Activated effector memory CD4-positive, alpha-beta T cell treated with anti-CD3 and anti-CD28 coated beads, Interleukin-2, amount 50 U/mL, for 16 hours (primary cell): ENCODE results near the gene ZBTB32.
"Not testable (repeated sequence)": the region's sequence is repeated elsewhere in the genome, so short reads cannot be mapped to it uniquely, and the experiment has no call there.

Source experiments
- DNase-seq: peaks from one replicate; pipeline ENCODE4 v3.0.0-alpha.2; 2020

The ZBTB32 gene

DNA sequence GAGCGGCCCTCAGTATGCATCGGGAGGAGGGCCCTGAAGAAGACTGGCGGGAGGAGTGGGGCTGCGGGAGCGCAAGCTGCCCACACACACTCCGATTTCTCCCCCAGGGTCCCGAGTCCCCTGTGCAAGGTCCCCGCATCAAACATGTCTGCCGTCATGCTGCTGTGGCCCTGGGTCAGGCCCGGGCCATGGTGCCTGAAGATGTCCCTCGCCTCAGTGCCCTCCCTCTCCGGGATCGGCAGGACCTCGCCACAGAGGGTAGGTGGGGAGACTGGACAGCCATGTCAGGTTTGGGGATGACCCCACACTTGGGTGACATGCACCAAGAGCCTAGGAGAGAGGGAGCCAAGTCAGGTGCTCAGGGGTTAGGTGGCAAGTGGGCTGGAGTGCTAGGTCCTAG, 18.1 kb downstream of the ZBTB32 start:
- no peak for DNase-seq

DNA sequence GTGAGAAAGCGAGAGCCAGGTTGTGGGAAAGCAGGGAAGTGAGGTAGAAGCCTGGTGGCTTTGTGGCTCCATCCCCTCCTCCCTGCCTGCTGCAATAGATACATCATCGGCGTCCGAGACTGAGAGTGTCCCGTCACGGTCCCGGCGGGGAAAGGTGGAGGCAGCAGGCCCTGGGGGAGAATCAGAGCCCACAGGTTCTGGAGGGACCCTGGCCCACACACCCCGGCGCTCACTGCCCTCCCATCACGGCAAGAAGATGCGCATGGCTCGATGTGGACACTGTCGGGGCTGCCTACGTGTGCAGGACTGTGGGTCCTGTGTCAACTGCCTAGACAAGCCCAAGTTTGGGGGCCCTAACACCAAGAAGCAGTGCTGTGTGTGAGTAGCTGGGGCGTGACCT, 18.5 kb downstream of the ZBTB32 start:
- DNase-seq, result no peak

DNA sequence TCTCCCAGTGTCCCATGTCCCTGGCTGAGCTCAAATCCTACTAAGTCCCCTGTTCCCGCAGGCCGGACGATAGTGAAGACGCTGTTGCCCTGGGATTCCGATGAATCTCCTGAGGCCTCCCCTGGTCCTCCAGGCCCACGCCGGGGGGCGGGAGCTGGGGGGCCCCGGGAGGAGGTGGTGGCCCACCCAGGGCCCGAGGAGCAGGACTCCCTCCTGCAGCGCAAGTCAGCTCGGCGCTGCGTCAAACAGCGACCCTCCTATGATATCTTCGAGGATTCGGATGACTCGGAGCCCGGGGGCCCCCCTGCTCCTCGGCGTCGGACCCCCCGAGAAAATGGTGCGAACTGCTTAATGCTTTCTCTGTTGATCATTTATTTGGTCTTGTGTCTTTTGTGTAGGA, 19.3 kb downstream of the ZBTB32 start:
- DNase-seq, result no peak

DNA sequence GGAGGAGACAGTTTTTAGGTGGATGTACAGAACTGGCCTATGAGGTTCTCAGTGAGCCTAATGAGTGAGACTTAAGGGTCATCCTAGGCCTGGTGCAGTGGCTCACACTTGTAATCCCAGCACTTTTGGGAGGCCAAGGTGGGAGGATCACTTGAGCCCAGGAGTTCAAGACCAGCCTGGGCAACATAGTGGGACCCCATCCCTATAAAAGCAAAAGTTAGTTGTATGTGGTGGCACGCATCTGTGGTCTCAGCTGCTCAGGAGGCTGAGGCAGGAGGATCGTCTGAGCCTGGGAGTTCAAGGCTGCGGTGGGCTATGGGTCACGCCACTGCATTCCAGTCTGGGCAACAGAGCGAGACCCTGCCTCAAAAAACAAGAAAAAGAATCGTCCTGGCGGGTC, 19.8 kb downstream of the ZBTB32 start:
- not testable (repeated sequence) for DNase-seq

DNA sequence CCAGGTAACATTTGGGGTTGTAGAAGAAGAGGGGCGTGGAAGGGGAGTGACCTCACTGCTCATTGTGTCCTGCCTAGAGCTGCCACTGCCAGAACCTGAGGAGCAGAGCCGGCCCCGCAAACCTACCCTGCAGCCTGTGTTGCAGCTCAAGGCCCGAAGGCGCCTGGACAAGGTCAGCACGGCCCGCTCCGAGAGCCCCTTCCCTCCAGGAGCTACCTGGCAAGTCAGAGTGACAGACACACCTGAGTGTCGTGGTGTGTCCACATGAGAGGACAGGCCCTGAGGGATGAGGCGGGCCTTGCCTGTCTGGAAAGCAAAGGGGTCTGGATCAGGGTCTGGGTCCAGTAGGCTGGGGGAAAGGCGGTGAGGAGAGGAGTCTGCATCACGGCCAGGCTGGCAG, 20.2 kb downstream of the ZBTB32 start:
- no peak for DNase-seq

DNA sequence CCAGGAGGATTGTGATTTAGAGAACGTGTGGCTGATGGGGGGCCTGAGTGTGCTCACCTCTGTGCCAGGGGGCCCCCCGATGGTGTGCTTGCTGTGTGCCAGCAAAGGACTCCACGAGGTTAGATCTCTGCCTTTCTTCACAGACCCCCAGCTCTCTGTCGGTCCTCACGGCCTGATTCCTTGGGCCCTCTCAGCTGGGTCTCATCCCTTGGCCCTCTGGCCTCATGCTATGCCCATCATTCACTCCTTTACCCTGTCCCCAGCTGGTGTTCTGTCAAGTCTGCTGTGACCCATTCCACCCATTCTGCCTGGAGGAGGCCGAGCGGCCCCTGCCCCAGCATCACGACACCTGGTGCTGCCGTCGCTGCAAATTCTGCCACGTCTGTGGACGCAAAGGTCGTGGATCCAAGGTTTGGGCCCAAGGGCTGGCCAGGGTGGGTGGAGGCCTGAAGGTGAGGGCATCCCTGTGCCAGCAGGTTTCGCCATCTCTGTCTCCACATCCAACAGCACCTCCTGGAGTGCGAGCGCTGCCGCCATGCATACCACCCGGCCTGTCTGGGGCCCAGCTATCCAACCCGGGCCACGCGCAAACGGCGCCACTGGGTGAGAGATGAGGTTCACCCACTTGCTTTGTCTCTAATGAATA, 21.0 kb downstream of the ZBTB32 start:
- no peak for DNase-seq

DNA sequence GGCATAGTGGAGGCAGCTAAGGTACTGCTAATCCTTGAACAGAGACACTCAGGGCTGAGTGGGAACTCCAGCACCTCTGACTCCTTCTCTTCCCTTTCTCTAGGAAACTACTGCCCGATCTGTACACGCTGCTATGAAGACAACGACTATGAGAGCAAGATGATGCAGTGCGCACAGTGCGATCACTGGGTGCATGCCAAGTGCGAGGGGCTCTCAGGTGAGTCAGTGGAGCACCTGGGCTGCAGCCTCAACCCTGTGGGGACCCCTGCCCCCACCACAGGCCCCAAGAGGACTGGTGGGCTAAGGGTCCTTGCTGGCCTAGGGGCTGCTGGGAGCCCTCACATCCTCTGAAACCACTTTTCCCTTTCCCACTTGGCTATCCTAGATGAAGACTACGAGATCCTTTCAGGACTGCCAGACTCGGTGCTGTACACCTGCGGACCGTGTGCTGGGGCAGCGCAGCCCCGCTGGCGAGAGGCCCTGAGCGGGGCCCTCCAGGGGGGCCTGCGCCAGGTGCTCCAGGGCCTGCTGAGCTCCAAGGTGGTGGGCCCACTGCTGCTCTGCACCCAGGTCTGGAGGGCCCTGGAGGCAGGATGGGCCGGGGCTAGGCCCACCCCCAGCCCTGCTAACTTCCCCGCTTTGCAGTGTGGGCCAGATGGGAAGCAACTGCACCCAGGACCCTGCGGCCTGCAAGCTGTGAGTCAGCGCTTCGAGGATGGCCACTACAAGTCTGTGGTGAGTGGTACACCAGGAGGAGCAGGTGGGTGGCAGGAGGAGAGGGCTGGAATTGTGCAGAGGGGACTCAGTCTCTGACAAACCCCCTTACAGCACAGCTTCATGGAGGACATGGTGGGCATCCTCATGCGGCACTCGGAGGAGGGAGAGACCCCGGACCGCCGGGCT, 22.9 kb downstream of the ZBTB32 start:
- DNase-seq, result no peak

DNA sequence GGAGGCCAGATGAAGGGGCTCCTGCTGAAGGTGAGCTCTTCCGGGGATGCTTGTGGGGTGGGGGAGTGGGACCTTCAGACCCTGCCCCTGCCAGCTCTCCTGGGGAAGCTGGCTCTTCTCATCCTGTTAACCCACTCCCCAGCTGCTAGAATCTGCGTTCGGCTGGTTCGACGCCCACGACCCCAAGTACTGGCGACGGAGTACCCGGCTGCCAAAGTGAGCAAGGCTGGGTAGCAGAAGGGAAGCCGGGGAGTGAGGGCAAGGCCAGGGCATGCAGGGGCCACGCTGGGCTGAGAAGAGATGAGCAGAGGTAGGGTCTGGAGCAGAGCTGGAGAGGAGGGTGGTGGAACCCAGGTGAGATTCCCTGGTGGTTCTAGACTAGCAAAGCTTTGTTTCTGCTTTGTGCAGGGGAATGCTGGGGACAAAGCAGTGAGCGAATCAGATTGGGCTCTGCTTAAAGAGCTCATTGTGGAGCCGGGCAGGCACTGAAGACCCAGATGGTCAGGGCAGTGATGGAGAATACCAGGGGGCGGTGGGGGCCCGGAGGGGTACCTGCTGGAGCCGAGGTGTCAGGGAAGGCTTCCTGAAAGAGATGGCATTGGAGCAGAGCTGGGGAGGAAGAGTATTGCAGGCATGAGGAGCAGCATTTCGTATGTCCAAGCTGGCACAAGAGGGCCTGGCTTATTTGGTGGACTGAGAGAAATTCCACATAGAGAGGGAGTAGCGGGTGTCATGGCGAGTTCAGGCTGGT, 23.8 kb downstream of the ZBTB32 start:
- no peak for DNase-seq

DNA sequence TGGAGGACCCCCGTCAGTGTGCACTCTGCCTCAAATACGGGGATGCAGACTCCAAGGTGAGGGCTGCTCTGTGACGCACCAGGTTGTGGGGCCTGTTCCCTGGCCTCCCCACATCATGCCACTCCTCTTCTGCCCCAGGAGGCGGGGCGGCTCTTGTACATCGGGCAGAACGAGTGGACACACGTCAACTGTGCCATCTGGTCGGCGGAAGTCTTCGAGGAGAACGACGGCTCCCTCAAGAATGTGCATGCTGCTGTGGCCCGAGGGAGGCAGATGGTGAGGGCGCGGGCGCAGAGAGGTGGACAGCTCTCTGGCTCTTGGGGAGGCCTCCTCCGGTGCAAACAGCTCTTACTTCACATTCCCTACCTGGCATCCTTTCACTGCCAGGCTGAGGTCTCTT, 24.7 kb downstream of the ZBTB32 start:
- DNase-seq, result no peak

DNA sequence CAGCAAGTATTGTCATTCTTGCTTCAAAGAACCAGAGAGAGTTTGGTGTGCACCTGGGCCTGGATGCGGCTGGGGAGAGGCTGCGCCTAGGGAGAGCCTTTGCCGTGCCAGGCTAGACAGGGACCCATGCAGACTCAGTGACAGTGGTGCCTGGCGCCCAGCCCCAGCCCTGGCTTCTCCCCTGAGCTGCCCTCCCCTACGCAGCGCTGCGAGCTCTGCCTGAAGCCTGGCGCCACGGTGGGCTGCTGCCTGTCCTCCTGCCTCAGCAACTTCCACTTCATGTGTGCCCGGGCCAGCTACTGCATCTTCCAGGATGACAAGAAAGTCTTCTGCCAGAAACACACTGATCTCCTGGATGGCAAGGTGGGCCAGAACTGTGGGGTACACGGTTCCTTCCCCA, 25.4 kb downstream of the ZBTB32 start:
- no peak for DNase-seq

DNA sequence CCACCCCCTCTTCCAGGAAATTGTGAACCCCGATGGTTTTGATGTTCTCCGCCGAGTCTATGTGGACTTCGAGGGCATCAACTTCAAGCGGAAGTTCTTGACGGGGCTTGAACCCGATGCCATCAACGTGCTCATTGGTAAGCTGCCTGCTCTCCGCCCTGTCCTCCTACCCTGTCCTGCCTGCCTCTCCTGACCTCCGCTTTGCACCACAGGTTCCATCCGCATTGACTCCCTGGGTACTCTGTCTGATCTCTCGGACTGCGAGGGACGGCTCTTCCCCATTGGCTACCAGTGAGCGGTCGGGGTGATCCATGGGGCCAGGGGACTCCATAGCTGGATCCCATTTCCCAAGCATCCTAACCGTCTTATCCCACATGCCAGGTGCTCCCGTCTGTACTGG, 26.0 kb downstream of the ZBTB32 start:
- DNase-seq, result no peak

DNA sequence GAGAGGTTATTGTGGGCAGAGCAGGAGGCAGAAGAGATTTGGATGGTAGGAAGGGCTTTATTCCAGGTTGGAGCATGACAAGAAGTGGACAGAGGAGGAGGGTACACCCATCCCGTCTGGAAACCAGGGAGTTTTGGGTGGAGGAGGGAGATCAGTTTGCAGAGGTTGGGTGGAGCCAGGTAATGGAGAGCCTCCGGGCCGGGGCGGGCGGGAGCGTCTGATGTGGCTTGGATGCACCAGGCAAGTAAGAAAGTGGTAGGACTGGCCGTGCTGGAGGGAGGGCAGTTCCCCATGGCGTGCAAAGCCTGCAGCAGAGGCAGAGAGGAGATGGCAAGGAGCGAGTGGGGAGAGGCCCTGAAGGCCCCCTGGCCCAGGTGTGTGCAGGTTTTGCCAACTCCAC, 27.0 kb downstream of the ZBTB32 start:
- no peak for DNase-seq

DNA sequence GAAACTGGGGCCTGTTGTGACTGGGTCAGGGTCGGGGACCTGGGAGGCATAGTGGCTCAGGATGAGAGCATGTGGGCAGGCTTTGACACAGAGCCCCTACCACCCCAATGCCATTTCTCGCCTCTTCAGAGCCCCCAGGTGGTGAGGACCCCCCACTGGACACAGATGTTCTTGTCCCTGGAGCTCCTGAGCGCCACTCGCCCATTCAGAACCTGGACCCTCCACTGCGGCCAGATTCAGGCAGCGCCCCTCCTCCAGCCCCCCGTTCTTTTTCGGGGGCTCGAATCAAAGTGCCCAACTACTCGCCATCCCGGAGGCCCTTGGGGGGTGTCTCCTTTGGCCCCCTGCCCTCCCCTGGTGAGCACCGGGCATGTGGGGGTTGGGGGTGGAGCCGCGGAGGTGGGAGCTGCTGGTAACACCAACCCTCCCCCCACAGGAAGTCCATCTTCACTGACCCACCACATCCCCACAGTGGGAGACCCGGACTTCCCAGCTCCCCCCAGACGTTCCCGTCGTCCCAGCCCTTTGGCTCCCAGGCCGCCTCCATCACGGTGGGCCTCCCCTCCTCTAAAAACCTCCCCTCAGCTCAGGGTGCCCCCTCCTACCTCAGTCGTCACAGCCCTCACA, 27.5 kb downstream of the ZBTB32 start:
- no peak for DNase-seq

DNA sequence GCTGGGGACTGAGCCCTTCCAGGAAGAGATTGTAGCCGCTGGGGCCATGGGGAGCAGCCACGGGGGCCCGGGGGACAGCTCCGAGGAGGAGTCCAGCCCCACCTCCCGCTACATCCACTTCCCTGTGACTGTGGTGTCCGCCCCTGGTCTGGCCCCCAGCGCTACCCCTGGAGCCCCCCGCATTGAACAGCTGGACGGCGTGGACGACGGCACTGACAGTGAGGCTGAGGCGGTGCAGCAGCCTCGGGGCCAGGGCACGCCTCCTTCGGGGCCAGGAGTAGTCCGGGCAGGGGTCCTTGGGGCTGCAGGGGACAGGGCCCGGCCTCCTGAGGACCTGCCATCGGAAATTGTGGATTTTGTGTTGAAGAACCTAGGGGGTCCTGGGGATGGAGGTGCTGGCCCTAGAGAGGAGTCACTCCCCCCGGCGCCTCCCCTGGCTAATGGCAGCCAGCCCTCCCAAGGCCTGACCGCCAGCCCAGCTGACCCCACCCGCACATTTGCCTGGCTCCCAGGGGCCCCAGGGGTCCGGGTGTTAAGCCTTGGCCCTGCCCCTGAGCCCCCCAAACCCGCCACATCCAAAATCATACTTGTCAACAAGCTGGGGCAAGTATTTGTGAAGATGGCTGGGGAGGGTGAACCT, 28.3 kb downstream of the ZBTB32 start:
- no peak for DNase-seq

DNA sequence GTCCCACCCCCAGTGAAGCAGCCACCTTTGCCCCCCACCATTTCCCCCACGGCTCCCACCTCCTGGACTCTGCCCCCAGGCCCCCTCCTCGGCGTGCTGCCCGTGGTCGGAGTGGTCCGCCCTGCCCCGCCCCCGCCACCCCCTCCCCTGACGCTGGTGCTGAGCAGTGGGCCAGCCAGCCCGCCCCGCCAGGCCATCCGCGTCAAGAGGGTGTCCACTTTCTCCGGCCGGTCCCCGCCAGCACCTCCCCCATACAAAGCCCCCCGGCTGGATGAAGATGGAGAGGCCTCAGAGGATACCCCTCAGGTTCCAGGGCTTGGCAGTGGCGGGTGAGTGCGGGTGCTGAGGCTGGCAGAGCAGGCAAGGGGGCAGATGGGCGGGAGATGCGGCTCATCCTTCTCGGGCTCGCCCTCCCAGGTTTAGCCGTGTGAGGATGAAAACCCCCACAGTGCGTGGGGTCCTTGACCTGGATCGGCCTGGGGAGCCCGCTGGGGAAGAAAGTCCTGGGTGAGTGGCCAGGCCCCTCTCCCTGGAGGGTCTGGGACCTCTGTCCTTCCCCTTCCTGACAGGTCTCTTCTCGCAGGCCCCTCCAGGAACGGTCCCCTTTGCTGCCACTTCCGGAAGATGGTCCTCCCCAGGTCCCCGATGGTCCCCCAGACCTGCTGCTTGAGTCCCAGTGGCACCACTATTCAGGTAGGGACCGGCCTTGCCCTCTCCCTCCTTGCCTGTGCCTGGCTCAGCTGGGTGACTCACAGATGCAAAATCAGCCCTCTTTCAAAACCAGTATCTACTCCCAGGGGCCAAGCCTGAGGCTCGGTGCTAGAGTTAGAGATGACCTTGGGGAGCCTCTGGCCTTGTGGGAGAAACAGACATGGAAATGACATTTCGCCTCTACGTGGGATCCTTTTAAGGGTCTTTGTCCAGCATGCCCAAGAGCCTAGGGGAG, 29.1 kb downstream of the ZBTB32 start:
- no peak for DNase-seq

DNA sequence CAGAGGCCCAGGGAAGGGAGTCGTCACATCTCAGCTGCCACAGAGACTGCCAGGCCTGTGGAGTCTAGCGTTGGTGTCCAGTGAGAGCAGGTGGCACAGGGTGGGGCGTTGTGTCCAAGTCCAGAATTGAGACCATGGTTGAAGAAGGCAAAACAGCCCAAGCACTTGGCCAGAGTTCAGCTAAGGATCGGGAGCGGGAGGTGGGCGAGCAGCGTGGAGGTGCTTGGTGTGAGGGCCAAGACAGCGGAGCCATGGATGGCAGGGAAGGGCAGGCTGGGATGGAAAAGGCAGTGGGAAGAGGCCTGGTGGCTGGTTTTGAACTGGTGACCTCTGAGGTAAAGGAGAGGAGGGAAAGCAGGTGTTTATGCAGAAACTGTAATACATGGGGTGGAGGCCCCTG, 29.9 kb downstream of the ZBTB32 start:
- DNase-seq, result no peak

DNA sequence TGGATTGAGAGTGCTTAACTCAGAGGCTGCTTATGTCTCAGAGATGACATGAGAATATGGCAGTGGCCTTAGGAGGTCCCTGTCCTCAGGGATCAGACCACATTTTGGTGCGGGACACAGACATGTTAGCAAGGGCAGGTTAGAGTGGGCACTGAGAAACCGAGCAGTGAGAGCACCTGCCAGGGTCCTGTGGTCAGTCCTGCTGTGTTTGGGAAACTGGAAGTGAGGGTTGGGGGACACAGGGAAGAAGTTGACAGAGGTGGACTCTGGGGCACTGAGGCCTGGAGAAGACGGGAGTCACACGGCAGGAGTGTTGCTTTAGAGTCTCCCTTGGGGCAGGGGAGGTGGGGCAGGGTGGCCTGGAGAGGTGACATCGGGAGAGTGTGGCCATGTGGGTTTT, 30.5 kb downstream of the ZBTB32 start:
- no peak for DNase-seq

DNA sequence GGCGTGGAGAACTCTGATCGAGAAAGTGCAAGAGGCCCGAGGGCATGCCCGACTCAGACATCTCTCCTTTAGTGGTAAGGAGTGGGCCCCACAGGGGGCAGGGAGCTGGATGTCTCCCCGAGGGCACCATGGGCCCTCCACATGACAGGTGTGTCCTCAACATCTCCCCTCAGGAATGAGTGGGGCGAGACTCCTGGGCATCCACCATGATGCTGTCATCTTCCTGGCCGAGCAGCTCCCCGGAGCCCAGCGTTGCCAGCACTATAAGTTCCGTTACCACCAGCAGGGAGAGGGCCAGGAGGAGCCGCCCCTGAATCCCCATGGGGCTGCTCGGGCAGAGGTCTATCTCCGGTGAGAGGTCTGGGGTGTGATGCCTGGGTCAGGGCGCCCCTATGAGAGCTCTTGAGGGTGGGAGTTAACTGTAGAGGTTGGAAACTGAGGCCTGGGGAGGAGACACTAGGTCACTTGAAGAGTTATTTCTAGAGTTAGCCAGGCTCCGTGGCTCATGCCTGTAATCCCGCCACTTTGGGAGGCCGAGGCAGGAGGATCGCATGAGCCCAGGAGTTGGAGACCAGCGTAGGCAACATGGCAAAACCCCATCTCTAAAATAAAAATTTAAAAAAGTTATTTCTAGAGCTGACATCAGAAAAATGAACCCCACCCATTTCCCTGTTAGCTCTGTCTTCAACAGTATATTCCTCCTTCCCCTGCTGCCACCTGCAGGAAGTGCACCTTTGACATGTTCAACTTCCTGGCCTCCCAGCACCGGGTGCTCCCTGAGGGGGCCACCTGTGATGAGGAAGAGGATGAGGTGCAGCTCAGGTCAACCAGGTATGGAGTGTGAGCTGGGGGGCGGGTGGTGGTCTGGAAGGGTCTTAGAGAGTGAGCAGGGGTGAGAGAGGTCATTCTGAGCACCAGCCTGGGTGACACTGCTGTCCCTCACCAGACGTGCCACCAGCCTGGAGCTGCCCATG, 32.8 kb downstream of the ZBTB32 start:
- DNase-seq, result no peak

DNA sequence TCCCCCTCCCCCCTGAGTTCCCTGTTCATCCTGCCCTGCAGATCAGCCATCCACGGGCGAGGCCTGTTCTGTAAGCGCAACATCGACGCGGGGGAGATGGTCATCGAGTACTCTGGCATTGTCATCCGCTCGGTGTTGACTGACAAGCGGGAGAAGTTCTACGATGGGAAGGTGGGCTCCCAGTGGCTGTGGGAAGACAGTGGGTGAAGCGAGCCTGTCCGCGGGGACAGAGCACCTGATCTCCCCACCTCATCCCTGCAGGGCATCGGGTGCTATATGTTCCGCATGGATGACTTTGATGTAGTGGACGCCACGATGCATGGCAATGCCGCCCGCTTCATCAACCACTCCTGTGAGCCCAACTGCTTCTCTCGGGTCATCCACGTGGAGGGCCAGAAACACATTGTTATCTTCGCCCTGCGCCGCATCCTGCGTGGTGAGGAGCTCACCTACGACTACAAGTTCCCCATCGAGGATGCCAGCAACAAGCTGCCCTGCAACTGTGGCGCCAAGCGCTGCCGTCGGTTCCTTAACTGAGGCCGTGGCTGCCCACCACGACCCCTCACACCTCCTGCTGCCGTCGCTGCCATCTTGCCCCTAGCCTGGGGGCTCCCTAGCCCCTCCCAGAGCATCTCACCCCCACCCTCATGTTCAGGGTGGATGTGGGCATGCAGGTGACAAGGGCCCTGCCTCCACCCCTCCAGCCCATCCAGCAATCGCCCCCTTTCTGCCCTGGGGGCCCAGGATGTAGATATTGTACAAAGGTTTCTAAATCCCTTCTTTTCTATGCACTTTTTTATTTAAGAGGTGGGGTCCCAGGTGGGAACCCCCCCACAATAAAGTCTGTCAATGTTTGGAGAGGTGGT, 33.9 kb downstream of the ZBTB32 start:
- DNase-seq, result no peak

DNA sequence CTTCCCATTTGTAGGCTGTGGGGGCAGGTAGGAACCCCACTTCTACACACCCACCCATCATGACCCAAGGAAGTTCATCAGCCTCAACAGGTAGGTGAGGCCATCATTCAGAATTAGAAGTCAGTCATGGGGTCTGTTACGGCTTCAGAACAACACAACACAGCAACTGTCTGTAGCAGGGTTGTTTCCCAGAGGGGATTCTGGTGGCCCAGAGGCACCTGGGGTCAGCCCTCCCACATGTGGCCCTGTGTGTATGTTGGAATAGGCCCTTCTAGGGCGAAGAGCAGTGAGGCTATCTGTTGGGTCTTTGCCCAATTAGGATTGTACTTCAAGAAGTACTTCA, 34.5 kb downstream of the ZBTB32 start:
- no peak for DNase-seq
